GM19324 (cell line): ENCODE results near the gene SPIC.

Source experiments
- ATAC-seq: cut with Tn5 transposase; IDR thresholded peaks from one replicate; pipeline ENCODE4 v1.9.1; 2021; ENCODE audit warnings: mild to moderate bottlenecking, moderate library complexity; ENCODE audit not compliant: unreplicated experiment, low FRiP score

Gene SPIC

GRCh38 chr12:101527682-101528081 lies 52.5 kb downstream of the SPIC start:
- ATAC-seq, result no peak

- no peak for ATAC-seq
Observed at GRCh38 chr12:101536069-101536674, 61.0 kb downstream of the SPIC start.
